ENCODE measurements around the gene TRMT1L.

TRMT1L gene

GRCh38 chr1:185111873-185112272 is 44.9 kb downstream of the TRMT1L start:
- no peak for DNase-seq (ENCODE audit: low read depth)

GRCh38 chr1:185110145-185110544 is 46.6 kb downstream of the TRMT1L start:
- no peak for DNase-seq (ENCODE audit: low read depth)

GRCh38 chr1:185108321-185108720 is 48.4 kb downstream of the TRMT1L start:
- no peak for DNase-seq (ENCODE audit: low read depth)

- DNase-seq (ENCODE audit: low read depth): no peak
Measured at GRCh38 chr1:185105121-185105520, 51.6 kb downstream of the TRMT1L start.

- DNase-seq (ENCODE audit: low read depth): no peak
Measured at GRCh38 chr1:185104083-185104482, 52.7 kb downstream of the TRMT1L start.

GRCh38 chr1:185096531-185096930 is 60.2 kb downstream of the TRMT1L start:
- no peak for DNase-seq (ENCODE audit: low read depth)

GRCh38 chr1:185094761-185095160 is 62.0 kb downstream of the TRMT1L start:
- no peak for DNase-seq (ENCODE audit: low read depth)

GRCh38 chr1:185091480-185091879 is 65.3 kb downstream of the TRMT1L start:
- DNase-seq (ENCODE audit: low read depth): no peak

GRCh38 chr1:185087746-185088145 is 69.0 kb downstream of the TRMT1L start:
- no peak for DNase-seq (ENCODE audit: low read depth)

- no peak for DNase-seq (ENCODE audit: low read depth)
Measured at GRCh38 chr1:185087101-185087500, 69.7 kb downstream of the TRMT1L start.

GRCh38 chr1:185083818-185084217 is 72.9 kb downstream of the TRMT1L start:
- DNase-seq (ENCODE audit: low read depth): no peak

- no peak for DNase-seq (ENCODE audit: low read depth)
Measured at GRCh38 chr1:185080422-185080821, 76.3 kb downstream of the TRMT1L start.

- DNase-seq (ENCODE audit: low read depth): no peak
Measured at GRCh38 chr1:185077374-185077773, 79.4 kb downstream of the TRMT1L start.

GRCh38 chr1:185075476-185075875 is 81.3 kb downstream of the TRMT1L start:
- DNase-seq (ENCODE audit: low read depth): no peak

GRCh38 chr1:185074307-185074706 is 82.4 kb downstream of the TRMT1L start:
- no peak for DNase-seq (ENCODE audit: low read depth)

GRCh38 chr1:185073725-185074124 is 83.0 kb downstream of the TRMT1L start:
- no peak for DNase-seq (ENCODE audit: low read depth)

GRCh38 chr1:185070051-185070450 is 86.7 kb downstream of the TRMT1L start:
- no peak for DNase-seq (ENCODE audit: low read depth)

GRCh38 chr1:185069202-185069772 is 87.5 kb downstream of the TRMT1L start:
- DNase-seq (ENCODE audit: low read depth): no peak

- DNase-seq (ENCODE audit: low read depth): no peak
Measured at GRCh38 chr1:185068341-185068740, 88.4 kb downstream of the TRMT1L start.
